PFSK-1 (cell line): ENCODE data around the gene SASH3.

Experiments
- FOXP2 ChIP-seq: optimal IDR thresholded peaks from 2 replicates; pipeline ENCODE3; 2011; ENCODE audit warnings: borderline replicate concordance, control low read depth, inconsistent platforms; ENCODE audit not compliant: insufficient read depth; ENCODE audit errors: extremely low read length, extremely low read depth
- POLR2AphosphoS5 ChIP-seq: IDR thresholded peaks from 2 replicates; pipeline ENCODE4 v1.6.1; 2012; ENCODE audit warnings: low read depth, mild to moderate bottlenecking, control low read depth, low read length, moderate library complexity
- REST ChIP-seq, 2 experiments: IDR thresholded peaks; 2 replicates each; pipeline versions ENCODE4 v1.6.1 to v1.8.0; 2011 to 2012; ENCODE audit warnings: low read depth in 2 of 2, low read length in 2 of 2, control low read depth in 1 of 2, inconsistent platforms in 1 of 2, mild to moderate bottlenecking in 1 of 2, moderate library complexity in 1 of 2; ENCODE audit not compliant: insufficient read depth in 1 of 2
- SIN3A ChIP-seq: IDR thresholded peaks from 2 replicates; pipeline ENCODE4 v1.6.1; 2012; ENCODE audit warnings: mild to moderate bottlenecking, low read length, moderate library complexity, borderline replicate concordance; ENCODE audit not compliant: insufficient read depth
- TAF1 ChIP-seq: IDR thresholded peaks from 2 replicates; pipeline ENCODE4 v1.6.1; 2012; ENCODE audit warnings: low read length, control low read depth, borderline replicate concordance; ENCODE audit not compliant: insufficient read depth

SASH3 gene

DNA sequence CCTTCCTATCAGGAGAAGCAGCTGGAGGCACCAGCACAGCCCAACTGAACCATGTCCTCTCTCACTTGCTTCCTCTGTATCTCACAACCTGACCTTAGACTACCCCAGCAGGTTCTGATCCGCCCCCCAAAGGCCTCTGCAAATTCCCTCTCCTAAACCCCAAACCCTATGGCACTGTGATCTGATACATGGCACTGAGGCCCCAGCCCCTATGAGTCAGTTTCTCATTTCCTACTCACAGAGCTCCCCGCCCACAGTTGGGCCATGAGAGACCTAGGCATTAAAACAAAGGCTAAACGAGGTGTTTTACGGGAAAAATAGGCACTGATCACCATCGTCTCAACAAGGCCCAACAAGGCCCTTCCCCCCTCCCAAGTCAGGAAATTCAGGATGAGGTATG lies 19.1 kb downstream of the SASH3 start:
- TF ChIP-seq POLR2AphosphoS5 (no peak), TAF1 (no peak), FOXP2 (no peak), SIN3A (no peak), REST (IDR thresholded peaks at IDR 0.05; ENCODE audit: insufficient read depth in 1 of 2, low read depth in 2 of 2, low read length in 2 of 2) (no peak)

DNA sequence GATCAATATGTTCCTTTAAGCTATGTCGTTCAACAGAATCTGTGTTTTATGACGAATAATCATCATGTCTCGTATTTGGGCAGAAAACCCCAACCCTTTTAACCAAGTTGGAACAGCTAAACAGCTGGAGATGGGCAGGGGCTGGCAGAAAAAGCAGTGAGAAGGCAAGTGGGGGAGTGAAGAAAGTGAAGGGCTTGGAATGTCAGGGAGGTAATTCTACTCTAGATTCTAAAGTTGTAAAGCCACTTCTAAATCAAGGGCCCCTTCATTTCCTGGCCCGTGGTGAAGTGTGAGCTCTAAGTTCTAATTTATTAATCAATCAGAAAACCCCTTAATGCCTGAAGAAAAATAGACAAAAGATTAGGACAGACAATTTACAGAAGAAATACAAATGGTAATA lies 20.4 kb downstream of the SASH3 start:
- TF ChIP-seq TAF1 (no peak), FOXP2 (no peak), REST (IDR thresholded peaks at IDR 0.05; ENCODE audit: insufficient read depth in 1 of 2, low read depth in 2 of 2, low read length in 2 of 2) (no peak), POLR2AphosphoS5 (no peak), SIN3A (no peak)

- TF ChIP-seq TAF1 (no peak), REST (IDR thresholded peaks at IDR 0.05; ENCODE audit: insufficient read depth in 1 of 2, low read depth in 2 of 2, low read length in 2 of 2) (no peak), FOXP2 (no peak), SIN3A (no peak), POLR2AphosphoS5 (no peak)
Measured at GRCh38 chrX:129802863-129803262, 23.1 kb downstream of the SASH3 start.

- TF ChIP-seq FOXP2 (no peak), TAF1 (no peak), REST (IDR thresholded peaks at IDR 0.05; ENCODE audit: insufficient read depth in 1 of 2, low read depth in 2 of 2, low read length in 2 of 2) (no peak), POLR2AphosphoS5 (no peak), SIN3A (no peak)
Measured at GRCh38 chrX:129804806-129805205, 25.1 kb downstream of the SASH3 start.

GRCh38 chrX:129808158-129808828 lies 28.5 kb downstream of the SASH3 start:
- no peak for TF ChIP-seq SIN3A
- TF ChIP-seq TAF1, result no peak
- TF ChIP-seq POLR2AphosphoS5, result no peak
- TF ChIP-seq REST (IDR thresholded peaks at IDR 0.05; ENCODE audit: insufficient read depth in 1 of 2, low read depth in 2 of 2, low read length in 2 of 2), result no peak
- TF ChIP-seq FOXP2, result no peak
